ENCODE data around the gene CAPN14.

The CAPN14 gene

GRCh38 chr2:31258351-31258750 is 41.0 kb upstream of the CAPN14 start:
- no peak overlapping the region for H3K4me3 ChIP-seq (ENCODE audit: low read length)
- H3K27ac ChIP-seq (ENCODE audit: low read length): no peak overlapping the region
- no peaks in the 10 kb centered on the region for H3K36me3 ChIP-seq (replicated peaks; ENCODE audit: insufficient read depth, low read length)
- H3F3A ChIP-seq (ENCODE audit: insufficient read depth, low read length): peaks cover 13% of the 10 kb centered on the region
- no peaks in the 10 kb centered on the region for H3K27me3 ChIP-seq (replicated peaks; ENCODE audit: insufficient read depth, low read length)
- no peaks in the 10 kb centered on the region for H3K9me3 ChIP-seq (replicated peaks; ENCODE audit: insufficient read depth, low read length)
- no peaks in the 10 kb centered on the region for H3K79me2 ChIP-seq (ENCODE audit: low read length)
- H3K9me2 ChIP-seq (replicated peaks; ENCODE audit: insufficient read depth, low read length): no peaks in the 10 kb centered on the region
- peak; percentile 16 for DNase-seq
- no peak overlapping the region for H2AFZ ChIP-seq (ENCODE audit: low read length)
- H3K4me1 ChIP-seq (ENCODE audit: low read length): peaks cover 25% of the 10 kb centered on the region
- no peak for TF ChIP-seq CTCF (IDR thresholded peaks at IDR 0.05; ENCODE audit: low read length)
- no peak for TF ChIP-seq EZH2 (optimal IDR thresholded peaks at IDR 0.05; ENCODE audit: low read depth, low read length)
- TF ChIP-seq EZH2phosphoT487 (IDR thresholded peaks at IDR 0.05; ENCODE audit: low read length): no peak
- no peak overlapping the region for H3K9ac ChIP-seq (ENCODE audit: low read length)
- no peaks in the 10 kb centered on the region for H4K20me1 ChIP-seq (ENCODE audit: insufficient read depth, low read length)
- H3K4me2 ChIP-seq (ENCODE audit: low read depth, low read length): no peak overlapping the region

GRCh38 chr2:31256611-31257382 is 39.5 kb upstream of the CAPN14 start:
- no peak overlapping the region; the same call in 1 of the 2 replicates for H3K9ac ChIP-seq (ENCODE audit: low read length)
- H3K9me3 ChIP-seq (replicated peaks; ENCODE audit: insufficient read depth, low read length): no peaks in the 10 kb centered on the region
- DNase-seq: peak; percentile 17
- peaks cover 25% of the 10 kb centered on the region for H3K4me1 ChIP-seq (ENCODE audit: low read length)
- peaks cover 13% of the 10 kb centered on the region for H3F3A ChIP-seq (ENCODE audit: insufficient read depth, low read length)
- no peak overlapping the region for H3K4me3 ChIP-seq (ENCODE audit: low read length)
- no peaks in the 10 kb centered on the region for H3K27me3 ChIP-seq (replicated peaks; ENCODE audit: insufficient read depth, low read length)
- peak overlapping the region; percentile 55; the same call in 1 of the 2 replicates for H3K27ac ChIP-seq (ENCODE audit: low read length)
- H3K9me2 ChIP-seq (replicated peaks; ENCODE audit: insufficient read depth, low read length): no peaks in the 10 kb centered on the region
- H2AFZ ChIP-seq (ENCODE audit: low read length): peak overlapping the region; percentile 47
- peak overlapping the region; percentile 39 for H3K4me2 ChIP-seq (ENCODE audit: low read depth, low read length)
- H4K20me1 ChIP-seq (ENCODE audit: insufficient read depth, low read length): no peaks in the 10 kb centered on the region
- H3K79me2 ChIP-seq (ENCODE audit: low read length): no peaks in the 10 kb centered on the region
- TF ChIP-seq CTCF (IDR thresholded peaks at IDR 0.05; ENCODE audit: low read length) (no peak), EZH2phosphoT487 (IDR thresholded peaks at IDR 0.05; ENCODE audit: low read length) (no peak), EZH2 (optimal IDR thresholded peaks at IDR 0.05; ENCODE audit: low read depth, low read length) (no peak)
- H3K36me3 ChIP-seq (replicated peaks; ENCODE audit: insufficient read depth, low read length): no peaks in the 10 kb centered on the region

GRCh38 chr2:31255911-31256571 is 38.7 kb upstream of the CAPN14 start:
- Histone ChIP-seq H3K9me2 (replicated peaks; ENCODE audit: insufficient read depth, low read length) (no peaks in the 10 kb centered on the region), H3K4me1 (ENCODE audit: low read length) (peaks cover 25% of the 10 kb centered on the region), H3K27ac (ENCODE audit: low read length) (peak overlapping the region; percentile 55; the same call in 1 of the 2 replicates), H3K4me2 (ENCODE audit: low read depth, low read length) (peak overlapping the region; percentile 39), H3K4me3 (ENCODE audit: low read length) (no peak overlapping the region), H3K27me3 (replicated peaks; ENCODE audit: insufficient read depth, low read length) (no peaks in the 10 kb centered on the region), H3K79me2 (ENCODE audit: low read length) (no peaks in the 10 kb centered on the region), H2AFZ (ENCODE audit: low read length) (peak overlapping the region; percentile 47), H3K9ac (ENCODE audit: low read length) (no peak overlapping the region; the same call in 1 of the 2 replicates), H3K9me3 (replicated peaks; ENCODE audit: insufficient read depth, low read length) (no peaks in the 10 kb centered on the region), H3K36me3 (replicated peaks; ENCODE audit: insufficient read depth, low read length) (no peaks in the 10 kb centered on the region), H3F3A (ENCODE audit: insufficient read depth, low read length) (peaks cover 13% of the 10 kb centered on the region), H4K20me1 (ENCODE audit: insufficient read depth, low read length) (no peaks in the 10 kb centered on the region)
- DNase-seq: peak; percentile 57
- TF ChIP-seq CTCF (IDR thresholded peaks at IDR 0.05; ENCODE audit: low read length) (no peak), EZH2phosphoT487 (IDR thresholded peaks at IDR 0.05; ENCODE audit: low read length) (no peak), EZH2 (optimal IDR thresholded peaks at IDR 0.05; ENCODE audit: low read depth, low read length) (no peak)

Measured in MM.1S (cell line).